Measurements from ENCODE around the gene EPHA7. TPM values are rescaled to one million over a fixed set of nuclear protein-coding genes. Genes with fewer than 3 reads are reported as not detected.

EPHA7 gene
- total RNA-seq (2022): not detected in 2 replicates
- Bru-seq, nascent RNA: not detected
- BruChase-seq, experiment 1, labeled RNA remaining after a 6-hour chase: not detected
- BruChase-seq, experiment 2, labeled RNA remaining after a 2-hour chase: not detected
- long read RNA-seq: 0 reads

GRCh38 chr6:93419304-93420162 lies at the start of gene EPHA7:
Gene EPHA7, minus strand, starts transcription at chr6:93419559. Its CDS starts 218 bp downstream, at chr6:93419341.
- no peaks in the 10 kb centered on the region for H3K36me3 Mint-ChIP-seq (ENCODE audit: insufficient read depth, unreplicated experiment)
- TF ChIP-seq CTCF (IDR thresholded peaks at IDR 0.05; ENCODE audit: unreplicated experiment): no peak
- intact Hi-C loops (cut with micrococcal nuclease): no loop called here
- no peak within 1 kb of the TSS for H3K27ac Mint-ChIP-seq (ENCODE audit: low read depth, unreplicated experiment)
- CTCF ChIA-PET: no interaction called here
- H3K4me1 Mint-ChIP-seq (ENCODE audit: insufficient read depth, unreplicated experiment): no peaks in the 10 kb centered on the region
- no peaks in the 10 kb centered on the region for H3K9me3 Mint-ChIP-seq (ENCODE audit: unreplicated experiment)
- H3K27me3 Mint-ChIP-seq (ENCODE audit: insufficient read depth, unreplicated experiment): peaks cover 72% of the 10 kb centered on the region
- POLR2A ChIA-PET: interaction anchor here (0.7 kb wide), 1 partner anchor 771 kb away, joined by 4 read pairs; no protein-coding TSS in a partner anchor
- no peak within 1 kb of the TSS for H3K4me3 Mint-ChIP-seq (ENCODE audit: unreplicated experiment)
- no TSS peak for BruUV-seq (replicated peaks)
- no peak for DNase-seq (ENCODE audit: unreplicated experiment)

GRCh38 chr6:93468291-93468690 lies 48.9 kb upstream of the EPHA7 start:
- DNase-seq (ENCODE audit: unreplicated experiment): no peak
- no peaks in the 10 kb centered on the region for H3K36me3 Mint-ChIP-seq (ENCODE audit: insufficient read depth, unreplicated experiment)
- H3K9me3 Mint-ChIP-seq (ENCODE audit: unreplicated experiment): no peaks in the 10 kb centered on the region
- POLR2A ChIA-PET: no interaction called here
- H3K4me3 Mint-ChIP-seq (ENCODE audit: unreplicated experiment): no peak overlapping the region
- intact Hi-C loops (cut with micrococcal nuclease): no loop called here
- CTCF ChIA-PET: no interaction called here
- no peak for TF ChIP-seq CTCF (IDR thresholded peaks at IDR 0.05; ENCODE audit: unreplicated experiment)
- BruUV-seq (replicated peaks): no TSS peak
- H3K4me1 Mint-ChIP-seq (ENCODE audit: insufficient read depth, unreplicated experiment): no peaks in the 10 kb centered on the region
- H3K27me3 Mint-ChIP-seq (ENCODE audit: insufficient read depth, unreplicated experiment): no peaks in the 10 kb centered on the region
- no peak overlapping the region for H3K27ac Mint-ChIP-seq (ENCODE audit: low read depth, unreplicated experiment)

GRCh38 chr6:93454533-93454932 lies 35.2 kb upstream of the EPHA7 start:
- DNase-seq (ENCODE audit: unreplicated experiment): no peak
- CTCF ChIA-PET: no interaction called here
- Mint-ChIP-seq H3K27me3 (ENCODE audit: insufficient read depth, unreplicated experiment) (peaks cover 66% of the 10 kb centered on the region), H3K27ac (ENCODE audit: low read depth, unreplicated experiment) (no peak overlapping the region), H3K9me3 (ENCODE audit: unreplicated experiment) (no peaks in the 10 kb centered on the region), H3K36me3 (ENCODE audit: insufficient read depth, unreplicated experiment) (no peaks in the 10 kb centered on the region), H3K4me1 (ENCODE audit: insufficient read depth, unreplicated experiment) (no peaks in the 10 kb centered on the region), H3K4me3 (ENCODE audit: unreplicated experiment) (no peak overlapping the region)
- no peak for TF ChIP-seq CTCF (IDR thresholded peaks at IDR 0.05; ENCODE audit: unreplicated experiment)
- intact Hi-C loops (cut with micrococcal nuclease): no loop called here
- no TSS peak for BruUV-seq (replicated peaks)
- POLR2A ChIA-PET: no interaction called here

GRCh38 chr6:93453956-93454355 lies 34.6 kb upstream of the EPHA7 start:
- ChIA-PET POLR2A (no interaction called here), CTCF (no interaction called here)
- H3K9me3 Mint-ChIP-seq (ENCODE audit: unreplicated experiment): no peaks in the 10 kb centered on the region
- DNase-seq (ENCODE audit: unreplicated experiment): no peak
- no peak overlapping the region for H3K4me3 Mint-ChIP-seq (ENCODE audit: unreplicated experiment)
- no peak overlapping the region for H3K27ac Mint-ChIP-seq (ENCODE audit: low read depth, unreplicated experiment)
- H3K4me1 Mint-ChIP-seq (ENCODE audit: insufficient read depth, unreplicated experiment): no peaks in the 10 kb centered on the region
- no TSS peak for BruUV-seq (replicated peaks)
- intact Hi-C loops (cut with micrococcal nuclease): no loop called here
- H3K36me3 Mint-ChIP-seq (ENCODE audit: insufficient read depth, unreplicated experiment): no peaks in the 10 kb centered on the region
- no peak for TF ChIP-seq CTCF (IDR thresholded peaks at IDR 0.05; ENCODE audit: unreplicated experiment)
- H3K27me3 Mint-ChIP-seq (ENCODE audit: insufficient read depth, unreplicated experiment): peaks cover 61% of the 10 kb centered on the region
